ENCODE data around the gene CCDC59.
A peak's percentile ranks its signal among the peaks of the same experiment; 100 is the strongest.
"Not testable (repeated sequence)": the region's sequence is repeated elsewhere in the genome, so short reads cannot be mapped to it uniquely, and the experiment has no call there.

CCDC59 gene, protein sequence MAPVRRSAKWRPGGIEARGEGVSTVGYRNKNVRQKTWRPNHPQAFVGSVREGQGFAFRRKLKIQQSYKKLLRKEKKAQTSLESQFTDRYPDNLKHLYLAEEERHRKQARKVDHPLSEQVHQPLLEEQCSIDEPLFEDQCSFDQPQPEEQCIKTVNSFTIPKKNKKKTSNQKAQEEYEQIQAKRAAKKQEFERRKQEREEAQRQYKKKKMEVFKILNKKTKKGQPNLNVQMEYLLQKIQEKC

DNA sequence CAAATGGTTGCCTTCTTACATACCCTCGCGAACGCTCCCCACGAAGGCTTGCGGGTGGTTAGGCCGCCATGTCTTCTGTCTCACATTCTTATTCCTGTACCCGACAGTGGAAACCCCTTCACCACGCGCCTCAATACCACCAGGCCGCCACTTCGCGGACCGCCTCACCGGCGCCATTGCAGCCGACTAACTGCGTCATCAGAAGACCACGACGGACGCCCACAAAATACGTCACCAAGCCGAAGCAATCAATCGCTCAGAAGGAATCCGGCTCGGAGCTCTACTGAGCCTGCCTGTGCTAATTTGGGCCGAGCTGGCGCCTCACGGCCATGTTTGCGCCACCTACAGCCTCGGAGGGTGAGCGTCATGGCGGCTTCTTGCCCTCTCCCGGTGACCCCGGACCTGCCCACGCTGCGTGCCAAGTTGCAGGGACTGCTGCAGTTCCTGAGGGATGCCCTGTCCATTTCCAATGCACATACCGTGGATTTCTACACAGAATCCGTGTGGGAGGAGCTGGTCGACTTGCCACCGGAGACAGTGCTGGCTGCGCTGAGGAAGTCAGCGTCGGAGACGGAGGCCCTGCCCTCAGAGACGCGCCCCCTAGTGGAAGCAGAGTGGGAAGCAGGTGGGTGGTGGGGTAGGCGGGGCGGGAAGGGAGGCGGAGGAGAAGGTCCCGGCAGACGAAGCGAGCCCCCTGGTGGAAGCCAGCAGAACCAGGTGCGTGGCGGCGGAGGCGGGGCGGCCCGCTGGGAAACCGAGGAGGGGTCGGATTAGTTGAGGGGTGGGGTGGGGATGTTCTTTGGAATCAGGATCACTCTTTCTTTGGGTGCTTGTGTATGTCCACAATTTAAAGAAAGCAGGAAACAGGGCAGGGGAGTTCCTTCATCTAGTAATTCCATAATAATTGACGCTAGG is at the start of gene CCDC59, which contains the start of gene METTL25:
TSS of gene CCDC59 (minus strand) at position 188 of the 915 bp plus-strand sequence. CDS start at position 177, 11 bp downstream.
TSS of gene METTL25 (plus strand) at position 330 of the 915 bp plus-strand sequence. CDS start at position 367, 37 bp downstream.
- peak; percentile 92 to 96 for DNase-seq

DNA sequence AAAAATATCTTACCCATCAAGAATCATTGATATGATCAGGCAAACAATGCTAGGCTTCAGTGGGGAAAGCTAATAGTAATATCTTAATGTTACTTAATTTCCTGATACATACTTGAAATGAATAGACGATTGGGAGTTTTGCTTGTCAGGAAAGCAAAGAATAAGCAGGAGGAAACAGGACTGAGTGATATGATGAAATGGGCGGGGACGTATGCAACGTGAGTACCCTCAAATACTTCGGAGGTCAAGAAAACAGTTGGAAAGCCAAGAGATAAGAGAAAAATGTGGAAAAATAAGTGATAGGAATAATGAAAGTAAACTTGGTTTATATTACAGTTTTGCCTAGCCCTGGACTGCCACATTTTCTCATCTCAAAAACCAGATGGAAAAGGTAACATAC is 49.3 kb upstream of the CCDC59 start:
- DNase-seq = no peak

DNA sequence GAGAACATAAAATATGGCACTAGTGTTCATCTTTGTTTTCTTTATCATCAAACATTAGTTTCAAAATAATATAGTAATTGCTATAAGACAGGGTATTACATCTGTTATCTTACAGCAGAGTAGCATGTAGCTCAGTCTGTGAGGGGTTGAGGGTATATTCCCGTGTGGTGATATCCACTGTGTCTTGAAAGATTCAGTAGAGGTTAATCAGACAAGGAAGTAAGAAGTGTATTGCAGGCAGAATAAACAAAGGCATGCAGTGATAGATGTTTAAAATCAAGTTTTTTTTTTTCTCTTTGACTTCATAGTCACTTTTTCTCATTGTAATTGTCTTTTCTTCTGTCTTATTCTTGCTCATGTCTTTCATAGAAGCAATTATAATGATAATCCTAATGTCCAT is 48.5 kb upstream of the CCDC59 start:
- DNase-seq = no peak

DNA sequence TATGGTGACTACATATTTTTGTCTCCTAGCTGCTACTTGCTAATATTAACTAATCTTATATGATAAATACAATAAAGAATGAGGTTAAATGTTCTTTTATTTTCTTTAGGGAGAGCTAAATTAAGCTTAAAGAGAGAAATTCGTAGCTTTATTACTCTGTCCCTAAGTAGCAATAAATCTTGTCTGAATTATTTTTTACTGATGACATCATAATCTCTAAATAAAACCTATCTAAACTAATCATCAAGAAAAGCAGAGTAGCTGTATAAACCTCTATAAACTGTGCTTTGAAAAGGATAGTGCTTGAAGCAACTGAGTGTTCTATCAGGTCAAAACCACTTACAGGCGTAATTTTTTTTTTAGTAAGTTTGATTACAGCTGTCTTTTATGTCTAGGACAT is 42.6 kb upstream of the CCDC59 start:
- peak in 1 of 2 experiments; percentile 4 for DNase-seq

DNA sequence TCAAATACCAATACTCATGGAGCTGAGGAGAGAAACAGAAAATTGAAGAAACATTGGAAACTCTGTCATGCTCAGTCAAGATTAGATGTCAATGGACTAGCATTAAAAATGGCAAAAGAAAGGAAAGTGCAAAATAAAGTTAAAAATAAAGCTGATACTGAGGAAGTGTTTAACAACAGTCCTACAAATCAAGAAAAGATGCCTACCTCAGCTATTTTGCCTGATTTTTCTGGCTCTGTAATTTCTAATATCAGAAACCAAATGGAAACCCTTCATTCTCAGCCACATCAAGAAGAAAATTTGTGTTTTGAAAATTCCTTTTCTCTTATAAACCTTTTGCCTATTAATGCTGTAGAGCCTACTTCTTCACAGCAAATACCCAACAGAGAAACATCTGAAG is 40.7 kb upstream of the CCDC59 start:
- DNase-seq = no peak

DNA sequence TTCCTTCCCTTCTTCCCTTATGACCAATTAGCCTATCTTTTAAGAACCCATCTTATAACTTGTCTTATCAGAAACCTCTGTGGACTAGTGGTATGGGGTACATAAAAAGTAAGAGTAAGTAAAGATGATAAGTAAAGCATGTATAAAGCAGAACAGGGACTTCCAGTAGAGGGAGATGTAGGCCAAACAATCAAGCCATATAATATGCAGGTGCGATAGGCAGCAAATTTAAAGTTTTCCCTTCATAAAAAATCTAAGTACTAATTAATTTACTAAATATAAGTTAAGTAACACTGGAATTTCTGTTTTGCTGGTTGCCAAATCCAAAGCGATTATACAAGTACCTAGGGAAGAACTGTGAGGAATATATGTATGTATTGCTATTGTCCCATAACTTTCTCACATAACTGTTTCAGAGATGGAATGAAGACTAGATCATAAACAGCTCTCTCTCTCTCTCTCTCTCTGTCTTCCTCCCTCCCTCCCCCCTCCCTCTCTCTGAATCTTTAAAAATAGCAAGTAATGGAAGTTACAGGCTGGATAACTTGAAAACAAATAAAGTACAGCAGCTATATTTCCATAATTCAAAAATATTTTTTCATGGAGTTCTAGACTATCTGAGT is 25.9 kb upstream of the CCDC59 start:
- DNase-seq = peak; percentile 3 to 9

DNA sequence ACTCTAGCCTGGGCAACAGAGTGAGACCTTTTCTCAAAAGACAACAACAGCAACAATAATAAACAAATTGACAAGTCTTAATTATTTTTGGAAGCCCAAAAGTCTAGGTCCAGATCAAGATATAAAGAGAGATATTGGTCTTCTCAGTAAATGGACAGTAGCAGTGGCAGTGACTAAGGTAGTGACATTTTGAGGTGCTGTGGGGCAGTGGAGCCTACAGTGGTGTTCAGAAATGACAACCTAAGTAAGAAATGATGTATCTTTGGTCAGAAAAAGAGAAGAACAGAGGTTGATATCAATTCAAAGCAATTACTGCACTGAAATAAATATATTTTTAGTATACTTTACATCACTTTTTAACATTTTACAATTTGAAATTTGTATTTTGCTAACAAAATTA is 20.8 kb upstream of the CCDC59 start:
- DNase-seq = no peak

DNA sequence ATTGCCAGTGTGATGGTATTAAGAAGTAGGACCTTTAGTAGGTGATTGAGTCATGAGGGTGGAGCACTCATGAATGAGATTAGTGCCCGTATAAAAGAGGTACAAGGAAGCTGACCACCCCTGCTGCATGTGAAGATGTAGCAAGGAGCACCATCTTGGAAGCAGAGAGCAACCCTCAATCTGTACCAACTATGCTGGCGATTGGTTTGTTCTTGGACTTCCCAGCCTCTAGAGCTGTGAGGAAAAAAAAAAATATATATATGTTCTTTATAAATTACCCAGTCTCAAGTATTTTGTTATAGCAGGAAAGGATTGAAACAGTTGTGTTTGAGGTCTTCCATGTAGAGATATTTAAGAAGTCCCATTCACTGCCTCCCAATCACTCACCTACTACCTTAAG is 17.0 kb upstream of the CCDC59 start:
- no peak for DNase-seq

DNA sequence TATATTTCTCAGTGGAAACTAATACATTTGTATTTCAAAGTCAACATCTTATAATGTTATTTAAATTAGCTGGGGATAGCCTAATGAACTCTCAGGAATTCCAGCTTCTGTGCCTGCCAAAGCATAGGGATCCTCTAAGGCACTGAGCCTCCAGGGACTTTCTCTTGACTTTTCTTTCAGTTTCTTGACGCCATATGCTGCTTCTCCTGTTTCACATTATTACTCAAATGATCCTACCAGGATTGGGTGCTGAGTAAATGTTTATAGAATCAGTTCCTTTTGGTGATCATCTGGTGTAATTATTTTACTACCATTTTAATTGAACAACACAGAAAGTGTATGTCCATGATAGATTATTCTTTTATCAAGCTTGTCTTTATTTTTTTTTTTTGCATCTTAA is 8.0 kb upstream of the CCDC59 start:
- DNase-seq = no peak

DNA sequence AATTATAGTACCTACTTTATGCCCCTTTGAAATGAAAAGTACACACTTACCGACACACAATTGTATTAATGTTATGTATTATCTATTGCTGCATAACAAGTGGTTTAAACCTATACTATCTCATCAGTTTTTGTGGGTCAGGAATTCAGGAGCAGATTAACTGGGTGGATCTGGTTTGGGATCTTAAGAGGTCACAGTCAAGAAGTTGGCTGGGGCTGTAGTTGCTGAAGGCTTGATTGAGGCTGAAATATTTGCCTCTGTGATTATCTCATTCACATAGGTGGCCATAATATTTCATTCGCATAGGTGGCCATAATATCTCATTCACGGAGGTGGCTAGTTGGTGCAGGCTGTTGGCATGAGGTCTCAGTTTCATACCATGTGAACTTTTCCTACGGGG is 5.8 kb upstream of the CCDC59 start:
- DNase-seq = no peak

DNA sequence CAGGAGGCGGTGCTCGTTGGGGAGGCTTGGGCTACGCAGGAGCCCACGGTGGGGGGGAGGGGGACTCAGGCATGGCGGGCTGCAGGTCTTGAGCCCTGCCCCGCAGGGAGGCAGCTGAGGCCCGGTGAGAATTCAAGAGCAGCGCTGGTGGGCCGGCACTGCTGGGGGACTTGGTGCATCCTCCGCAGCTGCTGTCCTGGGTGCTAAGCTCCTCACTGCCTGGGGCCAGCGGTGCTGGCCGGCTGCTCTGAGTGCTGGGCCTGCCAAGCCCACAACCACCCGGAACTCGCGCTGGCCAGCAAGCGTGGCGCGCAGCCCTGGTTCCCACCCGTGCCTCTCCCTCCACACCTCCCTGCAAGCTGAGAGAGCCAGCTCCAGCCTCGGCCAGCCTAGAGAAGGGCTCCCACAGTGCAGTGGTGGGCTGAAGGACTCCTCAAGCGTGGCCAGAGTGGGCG is 3.3 kb upstream of the CCDC59 start:
- no peak for DNase-seq

DNA sequence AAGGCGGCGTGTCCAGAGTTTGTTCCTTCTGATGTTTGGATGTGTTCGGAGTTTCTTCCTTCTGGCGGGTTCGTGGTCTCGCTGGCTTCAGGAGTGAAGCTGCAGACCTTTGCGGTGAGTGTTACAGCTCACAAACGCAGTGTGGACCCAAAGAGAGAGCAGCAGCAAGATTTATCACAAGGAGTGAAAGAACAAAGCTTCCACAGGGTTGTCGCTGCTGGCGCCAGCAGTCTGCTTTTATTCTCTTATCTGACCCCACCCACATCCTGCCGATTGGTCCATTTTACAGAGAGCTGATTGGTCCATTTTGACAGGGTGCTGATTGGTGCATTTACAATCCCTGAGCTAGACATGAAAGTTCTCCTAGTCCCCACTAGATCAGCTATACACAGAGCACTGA is 2.6 kb upstream of the CCDC59 start:
- DNase-seq = not testable (repeated sequence)

DNA sequence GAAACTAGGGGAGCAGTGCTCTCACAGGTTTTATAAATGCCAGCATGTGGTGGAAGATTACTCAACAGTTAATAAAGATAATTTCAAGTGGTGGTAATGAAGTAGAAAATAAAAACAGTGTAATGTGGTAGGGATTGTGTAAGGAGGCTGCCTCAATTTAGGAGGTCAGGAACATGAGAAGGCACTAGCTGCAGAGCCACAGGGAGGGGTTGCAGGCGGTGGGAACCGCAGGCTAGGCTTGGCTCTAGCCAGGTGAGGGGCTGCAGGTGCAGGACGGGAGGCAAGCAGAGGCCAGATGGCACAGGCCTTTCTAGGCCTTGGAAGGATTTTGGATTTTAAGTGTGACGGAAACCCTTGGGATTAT is 910 bp upstream of the CCDC59 start:
- peak; percentile 22 to 48 for DNase-seq

DNA sequence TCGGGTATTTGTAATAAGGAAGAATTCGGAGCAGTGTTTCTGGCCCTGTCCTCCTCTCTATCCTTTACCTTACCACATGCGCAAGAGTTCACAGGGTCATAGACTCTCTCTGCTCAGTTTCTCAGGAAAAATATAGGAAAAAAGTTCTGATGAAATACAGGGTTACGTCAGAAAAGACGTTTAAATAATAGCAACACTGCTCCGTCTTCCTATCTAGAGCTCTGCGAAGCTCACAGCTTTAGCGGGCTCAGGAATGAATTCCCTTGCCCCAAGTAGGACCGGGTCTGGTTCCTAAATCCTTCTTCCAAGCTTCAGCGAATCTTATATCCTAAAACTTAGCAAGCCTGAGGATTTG is 365 bp downstream of the CCDC59 start:
- DNase-seq = no peak

DNA sequence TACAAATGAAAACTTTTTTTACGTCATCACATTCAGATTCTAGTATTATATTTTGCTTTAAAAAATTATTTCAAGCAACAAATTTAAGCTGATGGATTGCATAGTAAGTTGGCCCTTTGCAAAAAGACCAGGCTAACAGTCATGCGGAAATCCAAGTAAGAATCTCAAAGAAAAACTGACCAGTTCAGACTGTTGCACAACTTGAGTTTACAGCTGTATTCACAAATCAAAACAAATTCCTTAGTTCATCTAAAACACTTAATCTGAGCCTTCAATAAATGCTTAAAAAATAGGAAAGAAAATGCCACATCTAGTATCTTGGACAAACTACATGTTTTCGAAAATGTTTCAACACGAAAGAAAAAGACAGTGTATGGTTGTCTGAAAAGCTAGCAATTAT is 847 bp downstream of the CCDC59 start:
- no peak for DNase-seq

DNA sequence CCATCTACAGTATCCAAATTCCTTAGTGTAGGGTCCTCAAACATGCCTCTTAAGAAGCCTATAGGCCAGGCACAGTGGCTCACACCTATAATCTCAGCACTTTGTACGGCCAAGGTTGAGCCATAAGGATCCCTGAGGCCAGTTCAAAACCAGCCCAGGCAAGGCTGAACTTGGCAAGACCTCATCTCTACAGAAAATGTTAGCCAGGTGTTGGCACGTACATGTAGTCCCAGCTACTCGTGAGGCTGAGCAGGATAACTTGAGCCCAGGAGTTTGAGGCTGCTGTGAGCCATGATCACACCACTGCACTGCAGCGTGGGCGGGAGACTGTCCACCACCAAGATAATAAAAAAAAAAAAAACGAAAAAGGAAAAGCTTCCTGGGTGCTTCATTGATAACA is 6.8 kb downstream of the CCDC59 start:
- no peak for DNase-seq

DNA sequence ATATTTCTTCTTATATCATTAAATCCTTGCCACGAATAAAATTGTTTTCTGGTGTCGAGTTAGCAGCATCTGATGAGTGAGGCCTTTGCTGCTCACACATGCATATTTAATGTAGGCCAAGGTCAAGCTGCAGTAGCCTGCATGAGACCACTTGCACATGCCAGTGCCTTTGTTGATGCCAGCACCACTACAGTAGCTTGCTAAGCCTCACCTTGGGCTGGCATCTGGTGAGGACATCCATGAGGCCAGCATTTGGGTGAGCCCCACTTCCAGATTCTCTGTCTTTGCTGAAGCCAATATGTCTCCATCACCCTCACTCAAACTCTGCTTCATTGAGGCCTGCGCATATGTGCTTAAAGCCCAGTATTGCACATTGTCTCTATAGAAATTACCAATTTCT is 8.0 kb downstream of the CCDC59 start:
- no peak for DNase-seq

DNA sequence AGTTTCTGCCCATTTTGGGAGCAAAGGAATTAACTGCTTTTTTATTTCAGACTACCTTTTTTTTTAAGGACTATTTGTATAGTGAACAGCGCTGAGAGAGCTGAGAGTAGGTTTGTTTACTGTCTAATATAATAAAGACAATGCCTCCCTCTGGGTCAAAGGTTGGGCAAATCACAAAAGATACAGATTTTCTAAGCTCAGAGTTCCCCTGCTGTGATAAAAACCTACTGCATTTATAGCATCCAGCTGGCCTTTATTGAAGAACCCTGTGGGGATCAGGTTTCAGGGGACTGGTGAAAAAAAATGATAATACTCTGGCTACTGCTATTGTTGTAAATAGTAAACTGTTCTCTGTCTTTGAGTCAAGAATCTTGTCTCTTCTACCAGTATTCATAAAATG is 28.7 kb downstream of the CCDC59 start:
- DNase-seq = no peak

DNA sequence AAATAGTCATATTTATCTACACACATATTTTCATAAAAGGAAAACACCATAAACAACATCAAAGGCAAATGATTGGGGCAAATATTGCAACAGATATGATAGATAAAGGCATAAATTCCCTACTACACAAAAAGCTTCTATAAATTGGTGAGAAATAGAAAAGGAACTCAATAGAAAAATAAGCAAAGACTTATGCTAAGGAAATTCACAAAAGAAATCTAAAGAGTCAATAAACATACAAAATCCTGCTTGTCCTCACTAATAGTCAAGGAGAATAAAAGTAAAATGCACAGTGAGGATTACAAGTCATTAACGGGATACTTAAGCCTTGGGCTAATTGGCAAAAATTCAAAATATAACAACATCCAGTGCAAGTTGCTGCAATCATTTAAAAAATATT is 30.3 kb downstream of the CCDC59 start:
- no peak for DNase-seq

DNA sequence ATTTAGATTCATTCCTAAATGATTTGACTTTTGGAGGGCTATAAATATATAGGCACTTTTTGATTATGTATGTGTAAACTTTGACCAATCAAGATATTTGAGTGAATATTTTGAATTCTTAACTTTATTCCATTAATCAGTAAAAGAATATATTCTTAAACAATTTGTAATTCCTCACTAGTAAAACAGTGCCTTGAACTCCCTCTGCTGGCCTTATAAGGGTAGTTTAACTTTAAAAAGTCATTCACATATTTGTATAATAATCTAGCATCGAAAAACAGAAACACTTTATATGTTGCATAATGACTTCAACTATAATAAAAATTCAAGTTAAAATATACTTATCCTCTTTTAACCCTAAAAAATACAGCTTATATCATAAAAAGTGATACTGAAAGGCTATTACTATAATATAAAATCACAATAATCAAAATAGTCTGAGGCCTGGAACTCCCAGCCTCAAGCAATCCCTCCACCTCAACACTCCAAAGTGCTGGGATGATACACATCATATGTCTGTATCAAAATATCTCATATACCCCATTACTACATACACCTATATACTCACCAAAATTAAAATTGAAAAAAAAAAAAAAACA is 31.2 kb downstream of the CCDC59 start:
- peak; percentile 16 to 42 for DNase-seq

DNA sequence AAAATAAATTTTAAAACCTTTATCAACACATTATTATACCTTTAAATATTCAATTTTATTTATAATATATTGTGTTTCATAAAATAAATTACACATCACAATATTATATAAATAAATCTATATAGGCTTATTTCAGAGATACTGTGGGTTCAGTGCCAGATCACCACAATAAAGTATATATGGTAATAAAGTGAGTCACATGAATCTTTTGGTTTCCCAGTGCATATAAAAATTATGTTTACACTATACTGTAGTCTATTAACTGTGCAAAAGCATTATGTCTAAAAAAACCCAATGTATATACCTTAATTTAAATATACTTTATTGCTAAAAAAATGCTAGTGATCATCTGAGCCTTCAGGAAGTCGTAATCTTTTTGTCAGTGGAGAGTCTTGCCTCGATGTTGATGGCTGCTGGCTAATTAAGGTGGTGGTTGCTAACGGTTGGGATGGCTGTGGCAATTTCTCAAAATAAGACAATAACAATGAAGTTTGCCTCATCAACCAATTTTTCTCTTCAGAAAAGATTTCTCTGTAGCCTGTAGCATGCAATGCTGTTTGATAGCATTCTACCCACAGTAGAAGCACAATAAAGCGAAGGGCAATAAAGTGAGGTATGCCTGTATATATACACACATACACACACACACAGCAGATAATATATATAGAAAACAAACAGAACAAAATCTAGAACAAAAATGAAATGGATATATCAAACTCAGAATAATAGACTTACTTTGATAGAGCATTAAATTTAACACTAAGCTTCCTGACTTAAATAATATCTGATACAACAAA is 32.4 kb downstream of the CCDC59 start:
- no peak for DNase-seq

DNA sequence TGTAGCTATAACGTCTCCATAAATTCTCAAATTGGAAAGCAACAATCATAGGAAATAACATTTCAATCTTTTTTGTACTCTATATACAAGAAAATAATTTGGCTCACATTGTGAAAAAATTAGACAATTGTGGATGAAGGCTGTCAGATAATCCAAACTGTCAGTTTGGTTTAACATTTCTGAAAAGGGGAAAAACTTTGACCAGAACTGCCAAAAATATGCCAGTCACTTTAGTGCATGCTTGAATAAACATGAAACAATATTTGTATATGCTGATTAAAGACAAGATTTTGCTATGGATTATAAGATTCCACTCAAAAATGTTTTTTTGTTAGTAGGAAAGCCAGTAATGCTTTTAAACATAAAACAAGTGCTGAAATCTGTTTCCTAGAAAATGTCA is 38.9 kb downstream of the CCDC59 start:
- no peak for DNase-seq

Measured in SHP77 (cell line).